ENCODE measurements around the gene TM7SF2. TPM values are rescaled to one million over a fixed set of nuclear protein-coding genes. Genes with fewer than 3 reads are reported as not detected.

Gene TM7SF2
- total RNA-seq, 4 donors from 2014 or later = 29.4 to 59.5 (median 42.3) TPM

DNA sequence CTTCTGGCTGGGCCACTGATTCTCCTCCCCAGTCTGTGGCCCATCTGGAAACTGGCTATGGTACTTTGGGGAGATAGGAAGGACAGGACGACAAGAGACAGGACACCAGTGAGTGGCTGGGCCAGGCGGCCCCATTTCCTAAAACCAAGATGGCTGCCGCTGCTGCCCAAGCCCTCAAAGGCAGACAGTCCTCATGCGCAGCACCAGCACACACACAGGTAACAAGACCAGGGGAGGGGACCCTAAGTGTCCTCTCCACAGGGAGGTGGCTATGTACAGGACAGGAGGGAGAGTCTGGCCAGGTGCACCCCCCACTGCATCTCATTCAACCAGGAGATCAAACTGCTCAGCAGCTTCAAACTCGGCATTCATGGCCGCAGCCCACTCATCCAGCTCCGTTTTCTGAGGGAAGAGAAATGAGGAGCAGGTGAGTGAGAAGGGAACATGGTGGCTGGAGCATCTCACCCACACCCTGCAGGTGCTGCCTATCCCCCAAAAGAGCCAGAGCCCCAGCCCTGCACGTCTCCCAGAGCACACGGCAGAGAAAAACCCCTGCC lies 32.8 kb upstream of the TM7SF2 start:
- peaks cover 5 to 14% (median 10%) of the 10 kb centered on the region in 4 donors for H3K4me1 ChIP-seq
- in situ Hi-C loops (cut with MboI; ENCODE audit: low pct_ligation_motif_present in 1 of 4, low pct_unique_long_range_greater_than_20kb in 1 of 4, low sequenced_read_pairs in 3 of 4) = no loop called here
- no peaks in the 10 kb centered on the region for H3K27me3 ChIP-seq
- TF ChIP-seq POLR2A (IDR thresholded peaks at IDR 0.05) = no peak
- intact Hi-C loops (cut with DNase I; ENCODE audit: low total_unique reads) = no loop called here
- no peak for DNase-seq
- H3K36me3 ChIP-seq = no peaks in the 10 kb centered on the region
- H3K9me3 ChIP-seq = no peaks in the 10 kb centered on the region
- no peak overlapping the region for H3K4me3 ChIP-seq
- H3K27ac ChIP-seq = peak overlapping the region in 2 of 4 donors; percentile 4 to 38
- 80% methylated on average over 6 of the region's 9 CpGs; no CpG with 5 or more reads in 1 of the 2 donors for WGBS, 2 donors (ENCODE audit: low coverage in 1 of 2)

DNA sequence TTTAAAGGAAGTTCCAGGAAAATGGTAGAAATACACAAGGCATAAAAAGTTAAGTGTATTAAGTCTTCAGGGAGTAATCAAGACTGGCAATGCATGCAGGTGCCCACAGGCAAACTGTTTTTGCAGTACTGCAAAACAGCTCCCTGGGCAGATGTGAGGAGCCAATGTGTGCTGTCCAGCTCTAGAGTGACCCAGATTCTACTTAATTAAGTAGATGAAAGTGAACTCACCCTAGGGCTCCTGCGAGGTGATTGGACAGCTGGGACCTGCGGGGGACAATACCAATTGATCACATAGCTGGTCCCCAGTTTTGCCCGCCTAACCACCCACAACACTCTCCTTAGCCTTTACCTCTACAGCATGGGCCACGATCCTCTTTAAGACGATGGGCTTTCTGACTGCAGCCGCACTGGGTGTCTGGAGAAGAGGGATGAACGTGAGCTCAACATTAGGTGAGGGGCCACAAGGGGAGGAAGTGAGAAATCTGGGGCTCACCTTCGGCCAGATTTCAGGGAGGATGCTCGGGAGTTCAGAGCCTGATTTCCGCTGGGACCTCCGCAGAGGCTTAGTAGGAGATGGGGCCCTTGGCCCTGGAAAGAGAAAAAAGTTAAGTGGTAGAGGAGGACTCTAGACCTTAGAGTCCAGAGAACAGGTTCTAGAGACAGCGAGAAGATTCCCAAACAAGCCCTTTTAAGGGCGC lies 28.4 kb upstream of the TM7SF2 start:
- no peak for DNase-seq
- 2 to 3% methylated on average over 8 to 13 of the region's 13 CpGs for WGBS, 2 donors (ENCODE audit: low coverage in 1 of 2)
- intact Hi-C loops (cut with DNase I; ENCODE audit: low total_unique reads) (no loop called here), in situ Hi-C loops (cut with MboI; ENCODE audit: low pct_ligation_motif_present in 1 of 4, low pct_unique_long_range_greater_than_20kb in 1 of 4, low sequenced_read_pairs in 3 of 4) (no loop called here)
- peak overlapping the region; percentile 50 to 91 (median 66) for H3K4me3 ChIP-seq
- H3K27me3 ChIP-seq = no peaks in the 10 kb centered on the region
- no peak for TF ChIP-seq POLR2AphosphoS5 (IDR thresholded peaks at IDR 0.05)
- no peak for TF ChIP-seq POLR2A (IDR thresholded peaks at IDR 0.05)
- TF ChIP-seq EP300 (IDR thresholded peaks at IDR 0.05; ENCODE audit: low read depth) = no peak
- TF ChIP-seq, protein P1, sequence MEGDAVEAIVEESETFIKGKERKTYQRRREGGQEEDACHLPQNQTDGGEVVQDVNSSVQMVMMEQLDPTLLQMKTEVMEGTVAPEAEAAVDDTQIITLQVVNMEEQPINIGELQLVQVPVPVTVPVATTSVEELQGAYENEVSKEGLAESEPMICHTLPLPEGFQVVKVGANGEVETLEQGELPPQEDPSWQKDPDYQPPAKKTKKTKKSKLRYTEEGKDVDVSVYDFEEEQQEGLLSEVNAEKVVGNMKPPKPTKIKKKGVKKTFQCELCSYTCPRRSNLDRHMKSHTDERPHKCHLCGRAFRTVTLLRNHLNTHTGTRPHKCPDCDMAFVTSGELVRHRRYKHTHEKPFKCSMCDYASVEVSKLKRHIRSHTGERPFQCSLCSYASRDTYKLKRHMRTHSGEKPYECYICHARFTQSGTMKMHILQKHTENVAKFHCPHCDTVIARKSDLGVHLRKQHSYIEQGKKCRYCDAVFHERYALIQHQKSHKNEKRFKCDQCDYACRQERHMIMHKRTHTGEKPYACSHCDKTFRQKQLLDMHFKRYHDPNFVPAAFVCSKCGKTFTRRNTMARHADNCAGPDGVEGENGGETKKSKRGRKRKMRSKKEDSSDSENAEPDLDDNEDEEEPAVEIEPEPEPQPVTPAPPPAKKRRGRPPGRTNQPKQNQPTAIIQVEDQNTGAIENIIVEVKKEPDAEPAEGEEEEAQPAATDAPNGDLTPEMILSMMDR (IDR thresholded peaks at IDR 0.05) = no peak
- H3K4me1 ChIP-seq = peaks cover 11 to 22% (median 16%) of the 10 kb centered on the region in 4 donors
- peaks cover 0 to 12% (median 0%) of the 10 kb centered on the region in 4 donors for H3K36me3 ChIP-seq
- H3K27ac ChIP-seq = peak overlapping the region; percentile 90 to 96 (median 94)
- H3K9me3 ChIP-seq = no peaks in the 10 kb centered on the region

DNA sequence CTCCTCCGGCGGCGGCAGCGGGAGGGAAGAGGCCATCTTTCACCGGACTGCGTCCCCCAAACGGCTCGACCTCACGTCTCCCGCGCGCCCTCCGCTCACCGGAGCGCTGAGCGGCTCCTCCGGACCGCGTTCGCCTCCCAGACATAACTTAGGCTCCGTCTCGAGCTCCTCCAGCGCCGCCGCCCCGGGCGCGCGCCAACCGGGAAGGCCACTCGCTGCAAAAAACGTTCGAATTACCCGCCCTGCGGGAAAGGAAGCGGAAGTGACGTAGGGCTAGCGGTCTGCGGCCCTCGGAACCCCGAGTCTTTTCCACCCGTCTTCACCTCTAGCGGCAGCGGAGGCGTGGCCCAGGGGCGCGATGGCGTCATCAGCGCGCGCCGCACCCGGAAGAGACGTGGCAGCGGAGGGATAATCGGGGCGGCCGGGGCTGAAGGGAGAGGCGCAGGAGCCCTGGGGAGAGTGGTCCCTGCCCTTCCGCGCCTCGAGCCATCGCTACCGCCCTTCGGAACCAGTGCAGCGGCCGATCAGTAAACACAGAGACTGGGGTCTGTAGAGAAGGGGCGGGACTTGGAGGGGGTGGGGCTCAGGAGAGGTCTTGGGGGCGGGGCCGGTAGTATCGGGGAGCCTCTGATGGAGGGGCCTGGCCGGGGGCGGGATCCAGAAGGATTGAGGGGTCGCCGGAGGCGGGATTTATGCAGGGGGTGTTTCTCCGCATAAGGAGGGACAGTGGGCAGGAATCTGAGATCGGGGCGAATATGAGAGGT lies 27.7 kb upstream of the TM7SF2 start, which contains the start of the genes CDCA5 and ZFPL1:
CDCA5 (minus strand) TSS at position 207 of the 764 bp plus-strand sequence; CDS start at position 145, 62 bp downstream.
ZFPL1 (plus strand) TSS at position 389 of the 764 bp plus-strand sequence. CDS start 477 bp downstream, outside the sequence.
- Histone ChIP-seq H3K36me3 (peaks cover 0 to 12% (median 0%) of the 10 kb centered on the region in 4 donors), H3K27me3 (no peaks in the 10 kb centered on the region), H3K4me3 (peak within 1 kb of the TSS; percentile 61 to 91 (median 66)), H3K9me3 (no peaks in the 10 kb centered on the region), H3K27ac (peak within 1 kb of the TSS; percentile 90 to 96 (median 94)), H3K4me1 (peaks cover 11 to 21% (median 15%) of the 10 kb centered on the region in 4 donors)
- WGBS, 2 donors (ENCODE audit: low coverage in 1 of 2) = 0 to 1% methylated on average over 4 to 62 of the region's 79 CpGs
- in situ Hi-C loops (cut with MboI; ENCODE audit: low pct_ligation_motif_present in 1 of 4, low pct_unique_long_range_greater_than_20kb in 1 of 4, low sequenced_read_pairs in 3 of 4) = no loop called here
- intact Hi-C loops (cut with DNase I; ENCODE audit: low total_unique reads) = no loop called here
- peak; percentile 96 for DNase-seq
- TF ChIP-seq POLR2A (IDR thresholded peaks at IDR 0.05) (peak; percentile 83), EP300 (IDR thresholded peaks at IDR 0.05; ENCODE audit: low read depth) (no peak), POLR2AphosphoS5 (IDR thresholded peaks at IDR 0.05) (peak; percentile 90 to 95 (median 93))
- TF ChIP-seq, protein P1 (IDR thresholded peaks at IDR 0.05) = no peak

DNA sequence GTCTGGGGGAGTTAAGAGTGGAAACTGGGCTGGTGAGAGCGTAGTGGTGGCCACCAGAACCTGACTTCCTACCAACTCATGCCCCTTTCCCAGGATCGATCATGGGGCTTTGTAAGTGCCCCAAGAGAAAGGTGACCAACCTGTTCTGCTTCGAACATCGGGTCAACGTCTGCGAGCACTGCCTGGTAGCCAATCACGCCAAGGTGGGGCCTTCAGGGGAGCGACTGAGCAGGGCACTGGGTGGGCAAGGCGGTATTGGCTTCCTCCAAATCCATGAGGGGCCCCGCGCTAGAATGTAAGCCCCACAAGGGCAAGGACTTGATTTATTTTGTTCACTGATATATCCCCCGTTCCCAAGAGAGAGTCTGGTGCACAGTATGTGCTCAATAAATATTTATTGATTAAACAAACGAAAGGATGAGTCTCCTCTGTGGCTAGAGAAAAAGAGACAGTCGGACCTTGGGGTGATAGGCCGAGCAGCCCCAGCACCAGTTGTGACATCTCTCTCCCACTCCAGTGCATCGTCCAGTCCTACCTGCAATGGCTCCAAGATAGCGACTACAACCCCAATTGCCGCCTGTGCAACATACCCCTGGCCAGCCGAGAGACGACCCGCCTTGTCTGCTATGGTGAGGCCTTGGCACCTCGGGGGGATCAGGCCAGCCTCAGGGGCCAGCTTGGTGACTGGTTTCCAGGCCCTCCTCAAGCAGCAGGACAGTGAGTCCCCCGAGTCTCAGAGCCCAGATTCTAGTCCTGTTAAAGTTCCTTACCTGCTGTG lies 26.9 kb upstream of the TM7SF2 start:
- no peak for DNase-seq
- peak overlapping the region; percentile 61 to 91 (median 66) for H3K4me3 ChIP-seq
- in situ Hi-C loops (cut with MboI; ENCODE audit: low pct_ligation_motif_present in 1 of 4, low pct_unique_long_range_greater_than_20kb in 1 of 4, low sequenced_read_pairs in 3 of 4) (no loop called here), intact Hi-C loops (cut with DNase I; ENCODE audit: low total_unique reads) (no loop called here)
- no peaks in the 10 kb centered on the region for H3K9me3 ChIP-seq
- peak overlapping the region; percentile 90 to 96 (median 94) for H3K27ac ChIP-seq
- peaks cover 0 to 12% (median 0%) of the 10 kb centered on the region in 4 donors for H3K36me3 ChIP-seq
- WGBS, 2 donors (ENCODE audit: low coverage in 1 of 2) = 44 to 72% methylated on average over 3 to 22 of the region's 23 CpGs
- TF ChIP-seq POLR2A (IDR thresholded peaks at IDR 0.05) (no peak), POLR2AphosphoS5 (IDR thresholded peaks at IDR 0.05) (no peak), EP300 (IDR thresholded peaks at IDR 0.05; ENCODE audit: low read depth) (no peak)
- TF ChIP-seq, protein P1 (IDR thresholded peaks at IDR 0.05) = no peak
- H3K4me1 ChIP-seq = peaks cover 11 to 21% (median 15%) of the 10 kb centered on the region in 4 donors
- no peaks in the 10 kb centered on the region for H3K27me3 ChIP-seq
